ENCODE data around the gene HNRNPA1L2.
"Not testable (repeated sequence)": the region's sequence is repeated elsewhere in the genome, so short reads cannot be mapped to it uniquely, and the experiment has no call there.

The HNRNPA1L2 gene

DNA sequence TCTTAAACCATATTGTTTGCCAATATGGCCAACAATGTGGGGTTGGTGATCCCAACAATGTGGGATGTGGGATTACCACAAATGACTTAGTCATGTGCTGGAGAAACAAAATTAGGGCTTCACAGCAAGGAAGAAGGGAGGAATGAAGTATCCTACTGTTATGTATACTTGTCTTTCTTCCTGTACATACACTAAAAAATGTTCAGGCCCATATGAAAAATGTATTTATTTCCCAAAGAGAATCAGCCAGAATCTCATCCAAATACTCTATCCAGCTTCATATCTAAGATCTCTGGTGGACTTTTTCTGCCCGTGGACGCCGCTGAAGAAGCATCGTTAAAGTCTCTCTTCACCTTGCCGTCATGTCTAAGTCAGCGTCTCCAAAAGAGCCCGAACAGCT lies at the start of gene HNRNPA1L2:
Gene HNRNPA1L2 (plus strand): TSS at position 301 of the 400 bp plus-strand sequence. CDS start 62 bp downstream, at position 363.
- no peak for DNase-seq

DNA sequence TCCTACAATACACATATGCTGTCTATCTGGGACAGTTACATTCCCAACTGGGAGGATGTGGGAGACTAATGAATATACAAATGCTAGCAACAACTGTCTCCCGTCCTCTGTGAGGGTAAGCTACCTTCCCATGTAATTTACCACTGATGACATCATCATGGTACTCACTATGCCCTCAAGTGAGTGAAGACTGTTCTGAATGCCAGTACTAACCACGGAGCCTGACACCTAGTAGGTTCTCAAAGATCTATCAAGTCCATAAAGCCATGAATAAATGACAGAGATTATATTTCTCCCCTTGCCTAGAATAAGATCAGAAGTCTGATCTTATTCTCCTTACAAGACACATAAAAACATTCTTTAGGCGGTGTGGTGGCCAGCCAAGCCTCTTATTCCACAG lies 49.1 kb upstream of the HNRNPA1L2 start:
- not testable (repeated sequence) for DNase-seq

DNA sequence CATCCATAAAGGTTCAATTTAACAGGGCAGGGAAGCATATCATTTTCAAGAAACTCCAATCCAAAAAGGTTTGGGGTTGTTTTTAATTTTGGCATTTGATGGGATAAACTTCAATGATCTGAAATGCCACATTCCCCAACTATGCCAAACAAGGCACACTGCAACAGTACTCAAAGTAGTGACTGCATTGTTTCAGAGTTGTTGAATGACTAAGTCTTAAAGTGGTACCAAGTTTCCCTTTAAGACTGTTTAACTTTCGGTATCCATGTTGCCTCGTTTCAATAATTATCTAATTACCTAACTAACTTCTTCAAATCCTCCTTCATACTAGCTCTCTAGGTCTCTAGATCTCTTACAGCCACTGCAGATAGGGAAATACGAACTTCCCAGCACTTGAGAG lies 48.4 kb upstream of the HNRNPA1L2 start:
- DNase-seq: not testable (repeated sequence)

DNA sequence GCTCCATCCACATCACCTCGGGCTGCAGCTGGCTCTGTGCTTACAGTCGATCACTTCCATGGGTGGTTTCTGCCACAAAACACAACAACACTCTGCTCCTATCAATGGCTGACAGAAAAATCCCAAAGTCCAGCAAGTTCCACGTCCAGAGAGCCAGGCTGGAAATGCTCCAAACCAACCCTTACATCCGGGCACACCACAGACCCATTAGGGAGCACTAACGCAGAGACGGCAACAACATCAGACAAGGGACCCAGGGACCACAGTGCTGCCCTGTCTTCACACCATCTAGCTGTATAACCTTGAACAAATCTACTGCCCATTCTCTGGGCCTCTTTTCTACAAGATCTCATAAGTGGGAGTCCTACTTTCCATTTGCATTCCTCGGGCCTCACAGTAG lies 47.9 kb upstream of the HNRNPA1L2 start:
- not testable (repeated sequence) for DNase-seq

DNA sequence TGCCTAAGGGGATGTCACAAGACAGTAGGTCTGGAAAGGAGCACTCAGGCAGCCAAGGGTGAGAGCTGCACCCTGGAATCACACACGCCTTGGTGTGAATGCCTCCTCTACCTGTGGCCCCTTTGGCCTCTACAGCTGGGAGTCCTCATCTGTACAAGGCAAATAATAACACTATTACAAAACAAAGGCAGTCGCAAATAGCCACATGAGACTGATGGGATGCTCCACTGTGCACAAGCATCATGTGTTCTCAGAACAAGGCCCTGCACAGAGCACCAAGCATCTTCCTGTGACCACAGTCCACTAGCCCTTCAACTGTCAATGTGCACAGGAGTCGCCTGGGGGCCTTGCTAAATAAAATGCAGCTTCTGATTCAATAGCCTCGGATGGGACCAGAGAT lies 44.6 kb upstream of the HNRNPA1L2 start:
- no peak for DNase-seq

DNA sequence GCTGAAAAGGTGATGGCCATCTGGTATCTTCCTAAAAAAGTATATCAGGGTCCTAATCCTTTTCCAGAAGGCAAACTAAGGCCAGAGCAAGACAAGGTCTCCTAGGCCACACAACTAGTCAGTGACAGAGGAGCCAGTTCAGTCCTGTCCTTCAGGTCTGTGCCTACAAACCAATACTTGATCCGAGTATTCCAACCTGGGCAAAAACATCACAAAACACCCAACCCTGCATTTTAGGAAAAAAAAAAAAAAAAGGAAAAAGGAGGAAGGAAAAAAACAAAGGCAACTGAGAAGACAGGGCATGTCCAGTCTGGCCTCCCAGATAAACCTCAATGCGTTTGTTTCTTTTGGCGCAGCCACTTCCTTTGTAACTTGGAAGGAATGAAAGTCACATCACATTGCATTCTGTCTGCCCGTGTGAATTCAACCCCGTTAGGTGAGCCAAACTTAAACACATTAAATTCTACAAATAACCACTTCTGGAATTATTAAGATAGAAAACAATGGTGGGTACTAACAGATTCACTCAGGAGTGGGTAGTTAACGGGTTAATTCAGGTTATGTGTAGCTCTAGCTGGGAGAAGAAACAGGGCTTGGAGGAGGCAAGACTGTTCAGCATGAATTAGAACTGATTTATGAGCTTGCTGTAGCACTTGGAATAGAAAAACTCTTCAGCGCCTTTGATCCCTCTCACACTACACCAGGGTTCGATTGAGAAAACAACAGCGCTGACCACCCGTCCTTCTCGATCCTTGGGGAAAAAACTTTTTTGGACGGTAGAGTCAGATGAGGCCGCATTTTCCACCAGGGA lies 43.0 kb upstream of the HNRNPA1L2 start:
- no peak for DNase-seq

DNA sequence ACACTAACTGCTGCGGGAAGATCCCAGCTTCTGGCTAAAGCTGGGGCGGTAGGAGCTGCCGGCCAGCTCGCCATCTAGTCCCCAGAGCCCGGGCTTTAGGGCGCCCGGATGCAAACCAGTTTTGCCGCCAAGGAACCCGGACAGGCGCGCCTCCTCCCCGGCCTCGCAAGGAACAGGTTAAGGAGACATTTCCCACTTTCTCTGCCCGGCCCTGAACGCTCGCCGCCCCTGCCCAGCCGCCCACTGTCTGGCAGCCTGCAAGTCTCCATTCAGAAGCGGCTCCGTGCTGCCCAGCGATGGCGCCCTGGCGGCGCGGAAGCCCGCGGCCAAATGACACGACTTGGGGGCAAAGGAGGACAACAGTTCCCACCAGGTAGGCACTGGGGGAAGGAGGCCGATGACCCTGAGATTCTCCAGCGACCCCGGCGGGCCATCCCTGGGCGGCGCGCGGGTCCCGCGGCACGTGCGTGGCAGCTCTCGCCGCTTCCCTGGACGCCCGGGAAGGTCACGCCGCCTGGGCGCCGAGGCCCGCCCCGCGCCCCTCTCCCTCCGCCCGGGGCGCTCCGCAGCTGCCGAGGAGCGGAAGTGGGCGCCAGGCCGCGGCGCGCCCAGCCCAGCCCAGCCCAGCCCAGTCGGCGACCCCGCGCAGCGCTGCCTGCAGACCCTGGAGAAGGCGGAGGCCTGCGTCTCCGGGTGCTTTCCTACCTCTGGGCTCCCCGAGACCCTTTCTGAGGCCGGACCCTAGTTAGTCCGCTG lies 42.2 kb upstream of the HNRNPA1L2 start:
- peak; percentile 58 for DNase-seq

DNA sequence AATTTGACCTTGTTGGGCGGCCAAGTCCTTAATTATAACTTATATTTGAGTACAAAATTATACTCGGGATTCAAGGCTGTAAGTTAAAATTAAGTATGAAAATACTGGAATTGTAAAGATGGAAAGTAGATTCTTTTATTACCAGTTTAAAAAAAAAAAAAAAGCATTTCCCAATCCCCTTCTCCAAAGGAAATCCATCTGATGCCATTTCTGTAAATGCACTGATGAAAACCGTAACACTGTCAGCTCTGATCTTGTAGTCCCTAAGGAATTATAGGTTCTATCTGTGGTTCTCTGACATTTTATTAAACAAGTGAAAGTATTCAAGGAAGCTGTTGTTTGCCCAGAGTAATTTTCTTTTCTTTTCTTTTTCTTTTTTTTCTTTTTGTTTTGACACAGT lies 41.6 kb upstream of the HNRNPA1L2 start:
- no peak for DNase-seq

DNA sequence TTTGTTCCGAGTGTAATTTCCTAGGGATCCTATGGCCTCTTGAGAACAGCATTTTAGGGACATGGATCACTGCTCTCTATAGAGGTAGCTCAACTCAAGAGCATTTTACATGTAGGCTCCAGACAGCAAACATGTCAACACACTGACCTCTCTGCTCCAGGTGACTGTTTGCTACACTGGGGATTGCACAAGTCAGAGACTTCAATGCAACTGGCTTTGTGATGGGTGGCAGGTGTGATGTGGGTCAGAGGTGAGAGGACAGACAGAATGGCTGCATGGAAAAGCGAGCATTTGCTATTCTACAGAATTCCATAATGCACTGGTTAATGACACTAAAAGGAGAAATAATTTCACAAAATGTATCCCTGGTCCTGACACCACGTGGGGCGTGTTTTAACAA lies 38.9 kb upstream of the HNRNPA1L2 start:
- DNase-seq: not testable (repeated sequence)

DNA sequence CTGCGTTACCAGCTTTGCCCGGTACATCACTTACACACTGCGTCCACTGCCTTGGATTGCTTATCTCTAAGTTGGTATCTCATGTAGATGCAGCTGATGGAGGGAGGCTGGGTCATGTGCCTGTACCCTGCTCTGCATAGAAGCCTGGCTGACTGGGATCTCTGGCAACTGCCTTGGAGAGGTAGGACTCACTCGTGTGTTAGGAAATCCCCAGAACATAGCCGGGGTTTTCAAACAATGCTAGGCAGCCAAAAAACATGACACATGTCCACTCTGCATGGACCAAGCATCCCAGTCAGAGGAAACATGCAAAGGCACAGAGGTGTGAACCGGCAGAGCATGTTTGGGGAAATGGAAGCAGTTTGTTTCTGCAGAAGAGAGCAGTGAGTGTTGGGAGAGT lies 36.1 kb upstream of the HNRNPA1L2 start:
- DNase-seq: not testable (repeated sequence)

DNA sequence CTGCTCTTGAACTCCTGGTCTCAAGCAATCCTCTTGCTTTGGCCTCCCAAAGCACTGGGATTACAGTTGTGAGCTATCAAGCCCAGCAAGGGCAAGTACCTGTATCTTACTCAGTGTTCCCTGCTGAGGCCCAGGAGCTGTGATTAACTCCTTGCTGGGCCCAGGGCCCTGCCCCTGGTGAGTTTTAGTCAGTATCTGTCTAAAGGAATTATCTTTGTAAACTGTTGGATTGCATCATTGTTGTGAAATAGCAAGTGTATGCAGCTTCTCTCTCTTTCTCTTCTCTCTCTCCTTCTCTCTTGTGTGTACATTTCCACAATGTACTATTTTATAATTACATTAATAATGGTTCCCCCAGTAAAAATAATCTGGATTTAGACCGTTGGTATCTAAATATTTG lies 35.4 kb upstream of the HNRNPA1L2 start:
- DNase-seq: not testable (repeated sequence)

DNA sequence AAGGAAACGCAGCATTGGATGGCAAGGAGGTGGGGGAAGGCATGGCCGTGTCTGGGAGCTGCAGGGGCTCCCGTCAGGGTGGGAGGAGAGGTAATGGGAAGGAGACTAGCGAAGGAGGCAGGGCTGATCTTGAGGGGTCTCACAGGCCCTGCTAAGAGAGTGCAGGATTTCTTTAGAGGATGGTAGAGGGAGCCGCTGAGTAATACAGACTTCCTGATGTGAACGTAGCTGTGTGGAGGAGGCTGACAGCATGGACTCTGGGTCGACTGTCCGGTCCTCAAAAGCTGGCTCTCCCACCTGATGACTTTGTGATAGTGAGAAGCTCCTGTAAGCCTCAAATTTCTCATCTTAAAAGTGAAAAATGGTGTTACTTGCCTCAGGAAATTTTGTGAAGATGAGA lies 34.0 kb upstream of the HNRNPA1L2 start:
- not testable (repeated sequence) for DNase-seq

DNA sequence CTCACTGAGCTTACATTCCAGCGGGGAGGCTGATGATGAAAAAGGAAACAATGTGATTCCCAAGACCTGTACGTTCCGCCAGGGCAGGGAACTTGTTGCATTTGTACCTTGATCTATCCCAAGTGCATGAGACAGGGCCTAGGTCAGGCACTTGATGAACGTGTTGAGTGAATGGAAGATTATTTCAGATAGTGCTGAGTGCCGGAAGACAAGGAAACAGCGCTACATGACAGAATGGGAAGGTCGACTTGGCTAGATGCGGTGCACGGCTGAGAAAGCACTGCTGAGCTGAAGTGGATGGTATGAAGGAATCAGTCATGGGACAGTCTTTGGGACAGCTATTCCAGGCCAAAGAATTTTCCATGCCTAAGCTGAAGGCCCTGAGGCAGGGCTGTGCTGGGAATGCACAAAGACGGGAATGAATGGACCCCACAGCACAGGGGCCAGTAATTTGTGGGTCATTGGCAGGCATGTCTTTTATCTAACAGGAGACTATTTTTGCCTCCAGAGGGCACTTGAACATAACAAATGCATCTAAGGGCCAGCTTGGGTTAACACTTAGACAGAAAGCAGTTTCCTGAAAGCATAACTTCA lies 33.1 kb upstream of the HNRNPA1L2 start:
- DNase-seq: not testable (repeated sequence)

DNA sequence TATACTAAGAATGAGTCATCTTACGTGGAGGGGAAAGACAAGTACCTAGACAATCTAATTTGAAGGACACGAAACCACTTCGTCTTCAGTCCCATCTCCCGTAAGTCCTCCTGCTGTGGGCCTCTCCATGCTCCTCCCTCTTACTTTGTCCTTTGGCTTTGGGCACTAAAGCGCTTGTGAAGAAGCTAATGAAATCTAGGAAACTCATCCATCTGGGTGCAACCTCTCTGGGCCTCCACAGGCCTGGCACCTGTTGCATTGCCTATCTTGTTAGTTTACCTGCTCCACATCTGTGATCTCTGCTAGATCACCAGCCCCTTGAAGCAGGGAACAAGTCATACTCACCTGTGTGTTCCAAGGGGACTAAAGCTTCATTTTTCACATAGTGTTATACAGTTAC lies 32.1 kb upstream of the HNRNPA1L2 start:
- DNase-seq: not testable (repeated sequence)

DNA sequence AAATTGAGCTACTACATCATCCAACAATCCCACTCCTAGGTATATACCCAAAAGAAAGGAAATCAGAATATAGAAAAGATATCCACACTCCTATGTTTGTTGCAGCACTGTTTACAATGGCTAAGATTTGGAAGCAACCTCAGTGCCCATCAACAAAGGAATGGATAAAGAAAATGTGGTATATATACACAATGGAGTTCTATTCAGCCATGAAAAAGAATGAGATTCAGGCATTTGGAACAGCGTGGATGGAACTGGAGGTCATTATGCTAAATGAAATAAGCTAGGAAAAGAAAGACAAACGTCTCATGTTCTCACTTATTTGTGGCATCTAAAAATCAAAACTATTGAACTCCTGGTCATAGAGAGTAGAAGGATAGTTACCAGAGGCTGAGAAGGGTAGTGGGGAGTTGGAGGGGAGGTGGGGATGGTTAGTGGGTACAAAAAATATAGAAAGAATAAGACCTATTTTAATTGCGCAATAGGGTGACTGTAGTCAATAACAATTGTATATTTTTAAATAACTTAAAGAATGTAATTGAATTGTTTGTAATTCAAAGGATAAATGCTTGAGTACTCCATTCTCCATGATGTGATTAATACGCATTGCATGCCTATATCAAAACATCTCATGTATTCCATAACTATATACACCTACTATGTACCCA lies 27.0 kb upstream of the HNRNPA1L2 start:
- DNase-seq: no peak

DNA sequence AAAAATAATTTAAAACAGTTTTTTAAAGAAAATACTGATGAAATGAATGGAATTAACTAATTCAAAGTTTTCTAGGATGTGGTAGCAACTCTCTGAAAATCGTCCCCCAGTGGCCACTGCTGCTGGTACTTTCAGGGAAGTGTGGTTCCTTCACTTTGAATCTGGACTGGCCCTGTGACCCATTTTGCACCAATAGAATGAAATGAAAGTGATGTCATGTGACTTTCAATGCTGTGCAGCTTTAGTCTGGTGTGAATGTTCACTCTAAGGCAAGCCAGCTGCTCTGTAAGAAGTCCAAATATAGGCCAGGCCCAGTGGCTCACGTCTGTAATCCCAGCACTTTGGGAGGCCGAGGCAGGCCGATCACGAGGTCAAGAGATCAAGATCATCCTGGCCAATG lies 26.4 kb upstream of the HNRNPA1L2 start:
- no peak for DNase-seq

DNA sequence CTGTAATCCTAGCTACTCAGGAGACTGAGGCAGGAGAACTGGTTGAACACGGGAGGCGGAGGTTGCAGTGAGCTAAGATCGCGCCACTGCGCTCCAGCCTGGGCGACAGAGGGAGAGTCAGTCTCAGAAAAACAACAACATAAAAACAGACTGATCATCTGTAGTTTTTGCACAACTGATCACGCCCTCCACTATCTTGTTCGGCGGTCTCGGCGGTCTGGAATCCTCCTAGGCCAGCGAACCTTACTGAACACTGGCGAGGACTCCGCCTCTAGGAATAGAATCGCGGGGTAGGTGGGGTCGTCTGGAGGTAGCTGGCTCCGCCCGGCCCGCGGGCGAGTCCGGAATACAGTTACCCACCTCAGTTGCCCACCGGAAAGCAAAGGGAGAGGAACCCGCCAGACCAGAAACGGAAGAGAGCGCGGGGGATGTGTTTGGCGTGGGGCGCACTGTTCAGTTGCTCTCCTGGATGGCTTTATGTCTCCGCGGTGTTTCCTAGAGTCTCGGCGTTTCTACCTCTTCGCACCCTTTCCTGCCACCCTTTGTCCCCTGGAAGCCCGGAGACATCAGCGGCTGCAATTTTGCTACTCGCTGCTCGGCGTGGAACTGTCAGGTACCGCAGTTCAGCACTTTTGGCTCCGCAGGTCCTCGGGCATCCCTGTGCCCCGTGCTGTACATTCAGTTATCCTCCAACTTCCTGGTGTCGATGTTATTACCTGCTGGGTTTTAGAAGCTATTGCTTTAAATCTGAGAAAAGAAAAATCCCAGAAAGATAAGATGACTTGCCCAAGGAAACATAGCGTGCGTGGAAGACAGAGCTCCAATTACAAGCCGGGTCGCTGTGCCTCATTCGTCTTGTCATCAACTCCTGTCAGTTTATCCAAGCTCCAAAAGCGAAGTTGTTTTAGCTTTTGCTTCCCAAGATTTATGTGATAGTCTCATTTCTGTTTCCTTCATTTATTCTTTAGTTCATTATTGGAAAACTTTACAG lies 24.9 kb upstream of the HNRNPA1L2 start:
- peak; percentile 91 for DNase-seq

DNA sequence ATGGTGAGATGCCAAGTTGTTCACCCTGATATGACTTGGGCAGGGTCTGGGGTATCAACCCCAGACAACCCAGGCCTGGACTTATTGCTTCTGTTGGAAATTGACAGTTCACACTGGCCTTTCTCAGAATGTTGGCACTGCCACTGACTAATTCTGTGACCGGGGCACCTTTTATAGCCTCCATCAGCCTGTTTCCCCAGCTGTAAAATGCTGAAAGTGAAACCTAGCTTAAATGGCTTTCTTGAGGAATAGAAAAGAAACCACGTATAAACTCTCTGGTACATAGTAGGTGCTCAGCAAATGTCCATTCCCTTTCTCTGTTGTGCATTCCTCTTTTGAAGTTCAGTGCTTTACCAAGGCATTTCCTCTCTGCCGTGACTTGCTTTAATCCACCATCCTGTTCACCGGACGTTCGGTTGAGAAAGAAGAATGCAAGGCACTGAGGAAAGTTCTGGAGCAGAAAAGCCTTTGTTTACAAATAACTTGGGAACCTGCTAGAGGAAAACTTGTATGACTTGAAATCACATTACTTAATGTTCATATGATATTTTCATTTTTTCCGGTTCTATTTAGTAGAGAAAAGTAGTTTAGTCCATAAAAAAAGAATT lies 11.0 kb upstream of the HNRNPA1L2 start:
- DNase-seq: not testable (repeated sequence)

DNA sequence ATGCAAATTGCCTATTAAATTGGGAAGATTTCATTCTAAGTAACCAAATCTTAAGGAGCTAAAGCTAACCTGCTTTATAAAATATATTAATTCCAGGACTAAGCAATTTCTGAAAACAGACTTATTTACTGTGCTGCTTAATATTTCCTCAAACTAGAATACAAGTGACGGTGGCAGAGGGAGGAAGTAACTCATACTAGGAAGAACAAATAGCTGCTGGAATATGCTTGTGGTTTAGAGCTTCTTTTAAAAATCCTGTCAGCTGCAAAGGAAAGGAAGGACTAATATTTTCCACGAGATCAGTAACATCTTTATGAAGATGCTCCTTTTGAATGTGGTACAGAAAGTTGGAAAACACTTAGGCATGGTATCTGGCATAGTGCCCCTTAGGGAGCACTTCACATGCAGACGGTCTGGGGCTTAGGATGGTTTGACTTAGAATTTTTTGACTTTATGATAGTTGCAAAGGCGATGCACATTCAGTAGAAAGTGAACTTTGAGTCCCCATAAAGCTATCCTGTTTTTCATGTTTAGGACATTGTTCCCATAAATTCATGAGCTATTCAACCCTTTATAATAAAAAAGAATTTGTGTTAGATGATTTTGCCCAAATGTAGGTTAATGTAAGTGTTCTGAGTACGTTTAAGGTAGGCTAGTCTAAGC lies 3.4 kb upstream of the HNRNPA1L2 start:
- no peak for DNase-seq

DNA sequence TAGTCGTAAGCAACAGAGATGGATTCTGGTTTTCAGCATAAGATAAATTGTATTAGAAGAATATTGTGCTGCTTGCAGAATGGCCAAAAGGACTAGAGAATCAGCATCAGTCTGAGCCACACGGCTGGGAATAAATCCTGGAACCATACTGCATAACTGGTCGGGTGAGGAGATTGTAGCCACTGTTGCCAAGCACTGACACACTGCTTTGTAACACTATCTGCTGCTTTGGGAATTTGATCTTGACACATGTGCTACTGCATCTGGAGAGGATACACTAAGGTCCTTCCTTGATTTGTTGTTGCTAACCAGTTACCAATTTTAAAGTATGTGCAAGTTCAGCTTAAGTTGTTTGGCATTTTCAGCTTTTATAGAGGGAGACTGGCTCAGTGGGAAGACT lies 1.9 kb downstream of the HNRNPA1L2 start:
- no peak for DNase-seq

DNA sequence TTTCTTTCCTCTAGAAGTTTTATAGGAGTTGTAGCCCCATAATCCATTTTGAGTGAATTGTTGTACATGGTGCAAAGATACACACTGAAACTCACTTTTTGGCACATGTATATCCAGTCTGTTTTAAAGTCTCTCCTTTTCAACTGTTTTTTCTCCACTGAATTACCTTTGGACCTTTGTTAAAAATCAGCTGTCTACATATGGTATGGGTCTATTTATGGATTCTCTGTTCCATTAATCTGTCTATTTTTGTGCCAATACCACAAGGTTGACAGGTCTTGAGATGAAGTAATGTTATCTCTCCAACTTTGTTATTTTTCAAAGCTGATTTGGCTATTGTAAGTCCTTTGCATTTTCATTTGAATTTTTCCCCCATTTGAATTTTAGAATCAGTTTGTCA lies 4.7 kb downstream of the HNRNPA1L2 start:
- DNase-seq: no peak
